ENCODE results near the gene LRRC57. TPM values are rescaled to one million over a fixed set of nuclear protein-coding genes. Genes with fewer than 3 reads are reported as not detected.

LRRC57 gene
- total and polyA plus RNA-seq, 2 of the 13 experiments (the other 11 are each of a cell fraction or from before 2014, with no cell fraction given), result 5.8 to 14.8 TPM

GRCh38 chr15:42495361-42496212, 53.0 kb downstream of the LRRC57 start, which contains the start of gene SNAP23 (continued):
- TF ChIP-seq ARID3A (IDR thresholded peaks at IDR 0.05; ENCODE audit: low read depth, low read length) (peak; percentile 35; the same call in 1 of the 2 replicates), TSC22D2 (CRISPR knock-in tag; IDR thresholded peaks at IDR 0.05; ENCODE audit: borderline replicate concordance) (no peak), YEATS4 (CRISPR knock-in tag; IDR thresholded peaks at IDR 0.05; ENCODE audit: borderline replicate concordance) (peak; percentile 83), ZBTB33 (CRISPR knock-in tag; IDR thresholded peaks at IDR 0.05) (no peak), ZEB1 (IDR thresholded peaks at IDR 0.05; ENCODE audit: insufficient replicate concordance, low read depth) (no peak), ZBTB40 (IDR thresholded peaks at IDR 0.05) (no peak), ZBTB40 (CRISPR knock-in tag; IDR thresholded peaks at IDR 0.05) (peak; percentile 93), ZFX (CRISPR knock-in tag; IDR thresholded peaks at IDR 0.05; ENCODE audit: low read depth) (peak; percentile 87), ZNF773 (CRISPR knock-in tag; IDR thresholded peaks at IDR 0.05; ENCODE audit: borderline replicate concordance) (no peak), DRAP1 (CRISPR knock-in tag; IDR thresholded peaks at IDR 0.05) (peak; percentile 92), ZNF550 (CRISPR knock-in tag; IDR thresholded peaks at IDR 0.05; ENCODE audit: borderline replicate concordance) (no peak), ZSCAN25 (CRISPR knock-in tag; IDR thresholded peaks at IDR 0.05) (0 out of 2 replicates have a peak, but pooled peaks have one; percentile 48), SMARCE1 (IDR thresholded peaks at IDR 0.05; ENCODE audit: borderline replicate concordance) (no peak)

Measured in HepG2 (cell line).